Neuronal stem cell (in vitro differentiated cells): ENCODE results near the gene RNF145. TPM values are rescaled to one million over a fixed set of nuclear protein-coding genes. Genes with fewer than 3 reads are reported as not detected.

ENCODE experiments used
- DNase-seq: peaks from one replicate; pipeline ENCODE4 v3.0.0-alpha.2; 2013; ENCODE audit warnings: low spot score
- H2AFZ ChIP-seq: one replicate; pipeline ENCODE4 v1.6.1; 2013; ENCODE audit warnings: mild to moderate bottlenecking, low read length, inconsistent platforms
- H2AK5ac ChIP-seq: 2 replicates; pipeline ENCODE4 v1.6.1; 2013; ENCODE audit warnings: low read depth, mild to moderate bottlenecking, inconsistent platforms, low read length, moderate library complexity, mixed read lengths
- H2BK120ac ChIP-seq: 2 replicates; pipeline ENCODE4 v1.6.1; 2013; ENCODE audit warnings: low read depth, mild to moderate bottlenecking, inconsistent platforms, low read length, moderate library complexity, mixed read lengths
- H2BK12ac ChIP-seq: one replicate; pipeline ENCODE4 v1.6.1; 2013; ENCODE audit warnings: low read length, inconsistent platforms
- H2BK15ac ChIP-seq: 2 replicates; pipeline ENCODE4 v1.6.1; 2013; ENCODE audit warnings: mild to moderate bottlenecking, low read length, inconsistent platforms, mixed read lengths
- H2BK5ac ChIP-seq: one replicate; pipeline ENCODE4 v1.6.1; 2013; ENCODE audit warnings: inconsistent platforms, mild to moderate bottlenecking, low read length, moderate library complexity
- H3K14ac ChIP-seq: one replicate; pipeline ENCODE4 v1.6.1; 2013; ENCODE audit warnings: low read length, inconsistent platforms
- H3K18ac ChIP-seq: 2 replicates; pipeline ENCODE4 v1.6.1; 2013; ENCODE audit warnings: low read length, inconsistent platforms
- H3K23ac ChIP-seq: 2 replicates; pipeline ENCODE4 v1.6.1; 2013; ENCODE audit warnings: low read depth, mild to moderate bottlenecking, mixed read lengths, low read length, inconsistent platforms; ENCODE audit not compliant: poor library complexity
- H3K27ac ChIP-seq: replicated peaks from 3 replicates; pipeline ENCODE4 v1.5.1; 2013; ENCODE audit warnings: low read length, inconsistent platforms
- H3K27me3 ChIP-seq, 3 experiments: 2 replicates each; pipeline ENCODE4 v1.6.1; 2013; ENCODE audit warnings: low read length in 3 of 3, mild to moderate bottlenecking in 2 of 3, inconsistent platforms in 1 of 3, low read depth in 1 of 3, mixed read lengths in 1 of 3, moderate library complexity in 1 of 3; ENCODE audit not compliant: control insufficient read depth in 3 of 3, insufficient read depth in 3 of 3
- H3K36me3 ChIP-seq, 2 donors: replicated peaks in 1 of 2; 2 replicates each; pipeline ENCODE4 v1.6.1; 2013; ENCODE audit warnings: low read length in 2 of 2; ENCODE audit not compliant: control insufficient read depth in 2 of 2, insufficient read depth in 2 of 2
- H3K4ac ChIP-seq: 2 replicates; pipeline ENCODE4 v1.6.1; 2013; ENCODE audit warnings: inconsistent platforms, mild to moderate bottlenecking, low read length, moderate library complexity
- H3K4me1 ChIP-seq, 2 donors: 1 replicate in 1 of 2; 2 replicates in 1 of 2; pipeline ENCODE4 v1.6.1; 2013; ENCODE audit warnings: low read length in 2 of 2, low read depth in 1 of 2; ENCODE audit not compliant: control insufficient read depth in 2 of 2, insufficient read depth in 1 of 2
- H3K4me2 ChIP-seq: one replicate; pipeline ENCODE4 v1.6.1; 2013; ENCODE audit warnings: mild to moderate bottlenecking, low read length, inconsistent platforms; ENCODE audit not compliant: insufficient read depth, poor library complexity, severe bottlenecking
- H3K4me3 ChIP-seq, 2 donors: 2 replicates each; pipeline ENCODE4 v1.5.1; 2013; ENCODE audit warnings: low read length in 2 of 2, mild to moderate bottlenecking in 2 of 2, inconsistent platforms in 1 of 2, moderate library complexity in 1 of 2
- H3K79me1 ChIP-seq: one replicate; pipeline ENCODE4 v1.6.1; 2013; ENCODE audit warnings: low read depth, mild to moderate bottlenecking, inconsistent platforms, low read length, moderate library complexity
- H3K9ac ChIP-seq: one replicate; pipeline ENCODE4 v1.6.1; 2013; ENCODE audit warnings: mild to moderate bottlenecking, low read depth, low read length, inconsistent platforms; ENCODE audit not compliant: poor library complexity
- H3K9me3 ChIP-seq, 2 donors: replicated peaks in 1 of 2; 2 replicates each; pipeline versions ENCODE3 to v1.6.1; 2013; ENCODE audit warnings: low read length in 2 of 2, mild to moderate bottlenecking in 2 of 2, inconsistent platforms in 1 of 2, low read depth in 1 of 2, mixed read lengths in 1 of 2, moderate library complexity in 1 of 2; ENCODE audit not compliant: control insufficient read depth in 2 of 2, insufficient read depth in 1 of 2
- H4K8ac ChIP-seq: one replicate; pipeline ENCODE4 v1.6.1; 2013; ENCODE audit warnings: low read depth, mild to moderate bottlenecking, inconsistent platforms, low read length, moderate library complexity
- H4K91ac ChIP-seq: one replicate; pipeline ENCODE4 v1.6.1; 2013; ENCODE audit warnings: low read length, low read depth, mild to moderate bottlenecking, inconsistent platforms; ENCODE audit not compliant: poor library complexity
- WGBS, 2 donors: extraction: QIAGEN DNeasy Blood & Tissue Kit; methylation state at CpG; one replicate each; pipeline ENCODE4 v1.1.7; 2013; ENCODE audit warnings: missing lambda C conversion rate in 2 of 2, mixed read lengths in 1 of 2; ENCODE audit not compliant: insufficient read length in 2 of 2, insufficient replicate concordance in 1 of 2; ENCODE audit errors: extremely low coverage in 2 of 2; 5-methylcytosine and 5-hydroxymethylcytosine counted together
- polyA plus RNA-seq, 2 experiments: library from polyadenylated mRNA; stranded (reverse); fragments of 200-250 nt; gene quantifications; one replicate each; pipeline ENCODE4 v1.2.3, GENCODE V29; 2013

The RNF145 gene
- 84.3 TPM for polyA plus RNA-seq (2013, experiment 1 of 2)
- 85.4 TPM for polyA plus RNA-seq (2013, experiment 2 of 2)

DNA sequence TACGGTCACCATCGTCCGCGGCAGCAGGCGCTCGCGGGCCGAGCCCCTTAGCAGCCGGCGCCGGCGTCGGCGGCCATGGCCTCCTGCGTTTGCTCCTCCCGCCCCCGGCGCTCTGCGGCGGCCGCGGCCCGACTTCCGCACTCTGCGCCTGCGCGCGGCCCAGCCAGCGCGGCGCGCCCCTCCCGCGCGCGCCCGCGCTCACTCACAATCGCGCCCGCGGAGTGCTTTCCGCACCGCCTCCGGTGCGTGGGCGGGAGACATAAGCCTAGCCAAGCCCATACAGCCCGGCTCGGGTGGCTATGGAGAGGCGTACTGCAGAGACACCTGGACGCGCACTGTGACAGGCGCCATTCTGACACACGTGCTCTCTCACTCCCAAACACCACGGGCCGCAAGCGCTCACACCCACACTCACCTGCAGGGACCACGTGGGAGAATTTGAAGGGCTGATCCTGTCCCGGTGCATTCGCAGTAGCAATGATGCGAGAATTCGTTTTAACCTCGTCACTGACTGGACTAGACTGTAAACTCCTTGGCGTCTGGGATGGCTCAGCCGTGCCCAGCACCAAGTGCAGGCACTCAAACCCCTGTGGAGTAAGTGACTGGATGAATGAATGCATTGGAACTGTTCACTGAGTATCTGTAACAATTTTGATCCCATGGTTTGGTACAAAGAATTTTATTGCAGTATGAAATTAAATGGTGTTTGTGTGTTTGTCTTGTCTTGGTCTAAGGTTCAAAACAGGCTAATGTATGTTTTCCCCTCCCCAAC, at the start of gene RNF145:
RNF145 (minus strand) TSS at position 116 of the 772 bp plus-strand sequence. CDS start 5,936 bp downstream, outside the sequence.
- H2BK12ac ChIP-seq: no peak within 1 kb of the TSS
- peak within 1 kb of the TSS; percentile 95 for H3K9ac ChIP-seq
- H3K27me3 ChIP-seq: no peaks in the 10 kb centered on the region
- H3K9me3 ChIP-seq: no peaks in the 10 kb centered on the region
- no peak within 1 kb of the TSS for H4K91ac ChIP-seq
- no peaks in the 10 kb centered on the region for H3K36me3 ChIP-seq
- H3K4me1 ChIP-seq: peaks cover 9 to 18% of the 10 kb centered on the region in 2 donors
- peak within 1 kb of the TSS; percentile 62 for H2BK5ac ChIP-seq
- peak within 1 kb of the TSS; percentile 63 for H3K4me2 ChIP-seq
- peaks cover 2% of the 10 kb centered on the region for H3K79me1 ChIP-seq
- H3K14ac ChIP-seq: peak within 1 kb of the TSS; percentile 78
- H3K27ac ChIP-seq: peak within 1 kb of the TSS; percentile 72
- no peak within 1 kb of the TSS for H3K4ac ChIP-seq
- H2AK5ac ChIP-seq: peak within 1 kb of the TSS; percentile 88
- H2AFZ ChIP-seq: peak within 1 kb of the TSS; percentile 100
- H3K18ac ChIP-seq: peak within 1 kb of the TSS; percentile 100
- H4K8ac ChIP-seq: no peak within 1 kb of the TSS
- H2BK15ac ChIP-seq: no peak within 1 kb of the TSS
- WGBS, 2 donors: no CpG with 5 or more reads among the region's 65 CpGs
- peak; percentile 73 for DNase-seq
- peak within 1 kb of the TSS; percentile 62 to 87 for H3K4me3 ChIP-seq
- peak within 1 kb of the TSS; percentile 6 for H2BK120ac ChIP-seq
- H3K23ac ChIP-seq: peak within 1 kb of the TSS; percentile 83

- Histone ChIP-seq H3K9me3 (no peaks in the 10 kb centered on the region), H3K23ac (no peak overlapping the region), H2AFZ (no peak overlapping the region), H2BK12ac (no peak overlapping the region), H3K4me1 (peaks cover 0 to 4% of the 10 kb centered on the region in 2 donors), H3K79me1 (no peaks in the 10 kb centered on the region), H3K27me3 (peaks cover 0 to 31% (median 0%) of the 10 kb centered on the region in 3 experiments), H3K27ac (no peak overlapping the region), H2BK5ac (no peak overlapping the region), H2AK5ac (no peak overlapping the region), H2BK15ac (no peak overlapping the region), H3K14ac (no peak overlapping the region), H3K9ac (no peak overlapping the region), H4K91ac (no peak overlapping the region), H3K4ac (no peak overlapping the region), H3K4me2 (no peak overlapping the region), H3K36me3 (no peaks in the 10 kb centered on the region), H3K4me3 (no peak overlapping the region), H2BK120ac (no peak overlapping the region), H3K18ac (no peak overlapping the region), H4K8ac (no peak overlapping the region)
- WGBS, 2 donors: no CpG with 5 or more reads among the region's 2 CpGs
- DNase-seq: no peak
Measured at GRCh38 chr5:159258361-159258760, 49.0 kb upstream of the RNF145 start.

DNA sequence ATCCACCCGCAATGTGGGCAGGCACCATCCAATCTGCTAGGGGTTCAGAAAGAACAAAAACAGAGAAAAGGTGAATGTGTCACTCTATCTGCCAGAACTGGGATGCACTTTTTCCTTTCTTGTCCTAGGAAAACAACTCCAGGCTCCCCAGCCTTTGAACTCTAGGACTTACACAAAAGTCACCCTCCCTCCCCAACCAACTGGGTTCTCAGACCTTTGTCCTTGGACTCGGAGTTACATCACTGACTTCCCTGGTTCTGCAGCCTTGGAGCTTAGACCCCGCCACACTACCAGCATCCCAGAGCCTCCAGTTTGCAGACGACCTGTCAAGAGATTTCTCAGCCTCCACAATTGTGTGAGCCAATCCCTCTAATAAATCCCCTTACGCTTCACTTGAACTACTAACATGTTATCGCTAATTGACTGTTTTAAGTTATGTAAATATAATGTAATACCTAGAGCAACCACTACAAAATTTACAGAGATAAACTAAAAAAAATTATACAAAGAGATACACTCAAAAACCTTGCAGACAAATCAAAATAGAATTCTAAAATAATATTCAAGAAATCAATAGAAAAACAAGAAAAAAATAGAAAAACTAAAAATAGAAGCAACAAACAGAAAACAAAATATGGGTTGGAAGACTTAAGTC, 48.4 kb upstream of the RNF145 start:
- H3K23ac ChIP-seq: no peak overlapping the region
- no peak overlapping the region for H3K18ac ChIP-seq
- no peaks in the 10 kb centered on the region for H3K79me1 ChIP-seq
- no peak overlapping the region for H2BK120ac ChIP-seq
- H2BK12ac ChIP-seq: no peak overlapping the region
- no peak overlapping the region for H3K14ac ChIP-seq
- H3K36me3 ChIP-seq: no peaks in the 10 kb centered on the region
- no peak overlapping the region for H3K4me2 ChIP-seq
- WGBS, 2 donors: no CpG with 5 or more reads among the region's 6 CpGs
- no peak overlapping the region for H2BK5ac ChIP-seq
- no peak overlapping the region for H4K8ac ChIP-seq
- H4K91ac ChIP-seq: no peak overlapping the region
- H2AFZ ChIP-seq: no peak overlapping the region
- H3K4ac ChIP-seq: no peak overlapping the region
- no peak overlapping the region for H3K9ac ChIP-seq
- H2AK5ac ChIP-seq: no peak overlapping the region
- DNase-seq: no peak
- H3K9me3 ChIP-seq: no peaks in the 10 kb centered on the region
- peaks cover 0 to 31% (median 0%) of the 10 kb centered on the region in 3 experiments for H3K27me3 ChIP-seq
- no peak overlapping the region for H2BK15ac ChIP-seq
- H3K4me3 ChIP-seq: no peak overlapping the region
- no peak overlapping the region for H3K27ac ChIP-seq
- H3K4me1 ChIP-seq: peaks cover 0 to 4% of the 10 kb centered on the region in 2 donors

DNA sequence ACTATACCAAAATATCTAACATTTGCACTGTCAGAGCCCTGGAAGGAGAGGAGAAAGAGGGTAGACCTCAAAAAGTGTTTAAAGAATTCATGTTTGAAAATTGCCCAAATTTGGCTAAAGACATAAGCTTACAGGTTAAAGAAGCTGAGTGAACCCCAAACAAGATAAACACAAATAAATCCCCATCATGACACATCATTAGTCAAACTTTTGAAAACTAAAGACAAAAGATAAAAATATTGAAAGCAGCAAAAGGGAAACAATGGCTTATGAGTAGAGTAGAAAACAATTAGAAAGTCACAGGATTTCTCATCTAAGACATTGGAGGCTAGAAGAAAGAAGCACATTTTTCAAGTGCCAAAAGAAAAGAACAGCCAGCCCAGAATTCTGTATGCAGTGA, 47.7 kb upstream of the RNF145 start:
- H2BK5ac ChIP-seq: no peak overlapping the region
- H3K27ac ChIP-seq: no peak overlapping the region
- H3K14ac ChIP-seq: no peak overlapping the region
- no peak overlapping the region for H4K91ac ChIP-seq
- no peak overlapping the region for H3K4me3 ChIP-seq
- H3K79me1 ChIP-seq: no peaks in the 10 kb centered on the region
- H3K4me2 ChIP-seq: no peak overlapping the region
- H3K9ac ChIP-seq: no peak overlapping the region
- H2BK15ac ChIP-seq: no peak overlapping the region
- H3K9me3 ChIP-seq: no peaks in the 10 kb centered on the region
- H3K4me1 ChIP-seq: no peaks in the 10 kb centered on the region
- no peaks in the 10 kb centered on the region for H3K36me3 ChIP-seq
- H3K4ac ChIP-seq: no peak overlapping the region
- H4K8ac ChIP-seq: no peak overlapping the region
- no peak overlapping the region for H3K18ac ChIP-seq
- DNase-seq: no peak
- H3K23ac ChIP-seq: no peak overlapping the region
- no peak overlapping the region for H2AFZ ChIP-seq
- peaks cover 0 to 35% (median 0%) of the 10 kb centered on the region in 3 experiments for H3K27me3 ChIP-seq
- no peak overlapping the region for H2BK120ac ChIP-seq
- H2BK12ac ChIP-seq: no peak overlapping the region
- no peak overlapping the region for H2AK5ac ChIP-seq
